Middle frontal gyrus (tissue), 1 donor: ENCODE data around the gene WRAP53.

Experiments
- DNase-seq: peaks from one replicate; pipeline ENCODE4 v3.0.0-alpha.2; 2015; ENCODE audit warnings: low spot score; ENCODE audit errors: extremely low spot score

The WRAP53 gene

DNA sequence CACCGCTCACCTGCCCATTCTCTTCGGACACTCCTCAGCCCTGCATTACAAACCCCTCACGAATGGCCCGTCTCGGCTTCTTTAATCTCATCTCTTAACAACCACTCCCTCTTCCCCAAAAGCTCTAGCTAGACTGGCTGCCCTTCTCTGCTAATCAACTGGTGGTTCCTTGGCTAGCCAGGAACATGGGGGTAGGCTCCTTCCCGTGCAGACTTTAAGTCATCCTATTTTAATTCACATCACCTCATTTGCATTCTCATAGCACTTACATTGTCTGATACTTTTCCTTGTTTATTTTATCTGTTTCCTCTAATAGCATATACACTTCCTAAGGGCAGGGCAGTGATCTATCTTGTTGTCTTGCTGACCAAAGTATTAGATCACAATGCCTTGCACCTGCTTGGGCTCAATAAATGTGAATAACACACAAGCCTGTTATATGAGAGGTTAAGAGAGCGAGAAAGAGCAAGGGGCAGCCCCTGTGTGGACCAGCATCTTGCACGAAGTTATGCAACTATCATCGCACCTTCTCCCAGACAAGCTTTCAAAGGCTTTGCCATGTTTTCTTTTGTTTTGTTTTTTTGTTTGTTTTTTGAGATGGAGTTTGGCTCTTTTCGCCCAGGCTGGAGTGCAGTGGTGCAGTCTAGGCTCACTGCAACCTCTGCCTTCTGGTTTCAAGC is 10.7 kb upstream of the WRAP53 start:
- DNase-seq, result no peak

DNA sequence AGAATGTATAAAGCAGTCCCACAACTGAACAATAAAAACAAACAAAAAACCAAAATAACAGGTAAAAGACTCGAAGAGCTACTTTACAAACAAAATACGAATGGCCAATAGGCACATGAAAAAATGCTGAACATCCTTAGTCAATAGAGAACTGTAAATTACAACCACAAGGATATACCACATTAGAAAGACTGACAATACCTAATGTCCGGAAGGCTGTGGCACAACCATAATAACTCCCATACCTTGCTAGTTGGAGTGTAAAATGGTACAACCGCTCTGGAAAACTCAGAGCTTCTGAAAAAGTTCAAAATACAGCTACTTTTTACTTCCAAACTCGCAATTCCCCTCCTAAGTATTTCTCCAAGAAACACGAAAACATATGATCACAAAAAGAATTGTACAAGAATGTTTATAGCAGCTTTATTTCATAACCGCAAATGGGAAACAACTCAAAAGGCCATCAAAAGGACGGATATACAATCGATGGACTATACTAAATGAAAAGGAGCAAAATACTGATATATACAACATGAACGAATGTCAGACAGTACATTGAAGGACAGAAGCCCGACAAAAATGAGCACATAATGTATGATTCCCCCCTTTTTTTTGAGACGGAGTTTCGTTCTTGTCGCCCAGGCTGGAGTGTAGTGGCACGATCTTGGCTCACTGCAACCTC is 3.3 kb upstream of the WRAP53 start:
- DNase-seq, result no peak

DNA sequence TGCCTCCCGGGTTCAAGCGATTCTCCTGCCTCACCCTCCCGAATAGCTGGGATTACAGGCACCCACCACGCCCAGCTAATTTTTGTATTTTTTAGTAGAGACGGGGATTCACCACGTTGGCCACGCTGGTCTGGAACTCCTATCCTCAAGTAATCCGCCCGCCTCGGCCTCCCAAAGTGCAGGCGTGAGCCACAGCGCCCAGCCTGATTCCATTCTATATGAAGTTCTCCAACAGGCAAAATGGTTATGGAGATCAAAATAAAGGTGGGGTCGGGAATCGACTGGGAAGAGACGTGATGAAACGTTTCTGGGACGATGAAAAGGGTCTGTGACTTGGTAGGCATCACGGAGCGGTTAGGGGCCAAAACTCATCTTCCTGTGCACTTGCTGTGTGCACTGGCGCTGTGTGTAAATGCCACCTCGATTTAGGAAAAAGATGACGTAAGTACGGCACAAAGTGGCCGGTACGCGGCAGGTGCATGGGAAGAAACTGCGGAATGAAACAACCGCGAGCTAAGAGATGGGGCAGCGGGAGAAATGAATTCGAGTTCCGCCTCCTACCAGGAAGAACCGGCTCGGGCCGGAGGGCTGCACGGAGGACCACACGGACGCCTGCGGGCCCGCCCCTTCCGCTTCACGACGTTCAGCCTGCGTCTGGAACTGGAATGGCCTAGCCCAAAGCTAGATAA is 2.6 kb upstream of the WRAP53 start:
- peak; percentile 92 for DNase-seq

DNA sequence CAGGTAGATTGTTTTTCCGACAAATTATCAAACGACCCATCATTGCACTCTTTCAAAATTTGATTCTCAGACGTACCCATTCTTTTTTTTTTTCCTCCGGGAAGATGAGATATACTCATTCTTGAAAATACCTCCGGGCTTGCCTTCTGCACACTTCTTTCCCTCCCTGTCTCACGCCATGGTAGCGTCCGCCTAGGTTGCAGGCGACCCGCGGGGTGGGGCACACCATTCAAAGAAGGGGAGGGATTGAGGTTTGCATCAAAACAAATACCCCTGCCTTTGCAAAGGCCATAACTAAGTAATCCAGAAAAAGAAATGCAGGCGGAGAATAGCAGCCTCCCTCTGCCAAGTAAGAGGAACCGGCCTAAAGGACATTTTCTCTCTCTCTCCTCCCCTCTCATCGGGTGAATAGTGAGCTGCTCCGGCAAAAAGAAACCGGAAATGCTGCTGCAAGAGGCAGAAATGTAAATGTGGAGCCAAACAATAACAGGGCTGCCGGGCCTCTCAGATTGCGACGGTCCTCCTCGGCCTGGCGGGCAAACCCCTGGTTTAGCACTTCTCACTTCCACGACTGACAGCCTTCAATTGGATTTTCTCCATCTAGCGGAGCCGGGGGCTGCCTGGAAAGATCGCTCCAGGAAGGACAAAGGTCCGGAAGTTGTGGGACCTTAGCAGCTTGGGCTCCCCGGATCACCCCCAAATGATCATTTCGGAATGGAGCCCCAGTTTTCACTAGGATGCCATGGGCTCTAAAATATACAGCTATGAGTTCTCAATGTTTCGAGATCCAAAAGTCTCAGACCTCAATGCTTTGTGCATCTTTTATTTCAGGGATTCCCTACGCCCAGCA is 1.8 kb upstream of the WRAP53 start:
- peak; percentile 76 for DNase-seq

DNA sequence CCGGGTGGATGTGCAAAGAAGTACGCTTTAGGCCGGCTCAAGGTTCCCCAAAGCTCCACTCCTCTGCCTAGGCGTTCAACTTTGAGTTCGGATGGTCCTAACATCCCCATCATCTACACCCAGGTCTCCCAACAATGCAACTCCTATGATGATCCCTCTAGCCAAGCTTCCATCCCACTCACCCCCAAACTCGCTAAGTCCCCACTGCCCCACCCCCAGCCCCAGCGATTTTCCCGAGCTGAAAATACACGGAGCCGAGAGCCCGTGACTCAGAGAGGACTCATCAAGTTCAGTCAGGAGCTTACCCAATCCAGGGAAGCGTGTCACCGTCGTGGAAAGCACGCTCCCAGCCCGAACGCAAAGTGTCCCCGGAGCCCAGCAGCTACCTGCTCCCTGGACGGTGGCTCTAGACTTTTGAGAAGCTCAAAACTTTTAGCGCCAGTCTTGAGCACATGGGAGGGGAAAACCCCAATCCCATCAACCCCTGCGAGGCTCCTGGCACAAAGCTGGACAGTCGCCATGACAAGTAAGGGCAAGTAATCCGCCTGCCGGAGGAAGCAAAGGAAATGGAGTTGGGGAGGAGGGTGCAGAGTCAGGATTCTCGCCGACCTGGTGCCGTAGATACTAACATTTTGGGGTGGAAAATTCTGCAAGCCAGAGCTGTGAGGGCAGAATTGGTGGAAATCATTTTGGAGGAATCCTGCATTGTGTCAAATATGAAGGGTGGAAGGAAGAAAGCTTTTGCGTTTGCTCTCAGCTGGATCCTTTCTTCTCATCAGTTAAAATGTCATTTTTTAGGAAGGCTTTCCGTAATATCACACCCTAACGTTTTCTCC is 987 bp upstream of the WRAP53 start, which contains the start of gene TP53:
Gene TP53, minus strand, starts transcription at position 419 of the 836 bp plus-strand sequence. CDS start 10,896 bp downstream, outside the sequence.
- peak; percentile 91 for DNase-seq

DNA sequence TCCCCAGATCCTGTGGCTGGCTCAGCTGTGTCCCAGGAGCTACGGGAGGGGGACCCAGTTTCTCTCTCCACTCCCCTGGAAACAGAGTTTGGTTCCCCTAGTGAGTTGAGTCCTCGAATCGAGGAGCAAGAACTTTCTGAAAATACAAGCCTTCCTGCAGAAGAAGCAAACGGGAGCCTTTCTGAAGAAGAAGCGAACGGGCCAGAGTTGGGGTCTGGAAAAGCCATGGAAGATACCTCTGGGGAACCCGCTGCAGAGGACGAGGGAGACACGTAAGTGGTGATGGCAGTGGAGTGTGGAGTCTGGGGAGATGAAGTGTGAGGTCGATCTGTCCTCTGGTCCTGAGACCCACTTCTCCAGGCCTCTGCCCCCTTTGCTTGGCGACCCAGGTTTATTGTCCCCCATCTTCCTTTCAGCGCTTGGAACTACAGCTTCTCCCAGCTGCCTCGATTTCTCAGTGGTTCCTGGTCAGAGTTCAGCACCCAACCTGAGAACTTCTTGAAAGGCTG is 585 bp downstream of the WRAP53 start:
- no peak for DNase-seq

DNA sequence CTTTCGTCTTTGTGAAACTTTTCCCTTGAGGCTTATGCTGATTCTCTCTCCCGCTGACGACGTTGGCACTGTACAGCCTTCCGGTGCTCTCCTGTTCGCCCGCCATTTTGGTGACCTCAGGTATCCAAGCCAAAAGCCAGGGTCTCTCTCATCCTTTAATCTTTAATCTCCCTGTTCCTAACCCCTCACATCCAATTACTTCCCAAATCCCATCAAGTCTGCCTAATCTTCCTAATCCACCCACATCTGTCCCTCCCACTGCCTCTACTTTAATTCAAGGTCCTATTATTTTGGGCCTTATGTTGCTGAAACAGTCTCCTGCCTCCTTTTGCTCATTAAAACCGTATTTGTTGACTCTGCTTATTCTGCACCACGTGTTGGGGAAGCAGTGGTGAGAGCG is 7.3 kb downstream of the WRAP53 start:
- DNase-seq, result no peak

DNA sequence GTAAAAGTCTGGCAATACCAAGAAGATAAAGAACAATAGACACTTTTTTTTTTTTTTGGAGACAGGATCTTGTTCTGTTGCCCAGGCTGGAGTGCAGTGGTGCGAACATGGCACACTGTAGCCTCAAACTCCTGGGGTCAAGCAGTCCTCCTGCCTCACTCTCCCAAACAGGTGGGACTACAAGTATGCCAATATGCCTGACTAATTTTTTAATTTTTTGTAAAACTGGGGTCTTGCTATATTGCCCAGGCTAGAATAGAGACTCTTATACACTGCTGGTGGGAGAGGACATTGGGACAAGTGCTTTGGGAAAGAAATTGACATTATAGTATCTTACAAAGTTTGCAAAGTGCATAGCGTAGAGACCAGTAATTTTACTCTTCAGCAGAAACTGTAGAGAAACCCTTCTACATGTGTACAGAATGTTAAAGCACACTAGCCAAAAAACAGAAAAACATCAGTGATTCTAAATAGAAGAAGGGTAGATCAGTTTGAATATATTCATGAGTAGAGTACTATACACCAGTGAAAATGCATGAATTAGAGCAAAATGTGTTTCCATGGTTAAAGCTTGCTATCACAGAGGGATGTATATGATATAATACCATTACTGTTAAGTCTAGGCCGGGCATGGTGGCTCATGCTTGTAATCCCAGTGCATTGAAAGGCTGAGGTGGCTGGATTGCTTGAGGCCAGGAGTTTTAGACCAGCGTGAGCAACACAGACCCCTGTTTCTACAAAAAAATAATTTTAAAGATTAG is 9.7 kb downstream of the WRAP53 start:
- DNase-seq, result no peak

DNA sequence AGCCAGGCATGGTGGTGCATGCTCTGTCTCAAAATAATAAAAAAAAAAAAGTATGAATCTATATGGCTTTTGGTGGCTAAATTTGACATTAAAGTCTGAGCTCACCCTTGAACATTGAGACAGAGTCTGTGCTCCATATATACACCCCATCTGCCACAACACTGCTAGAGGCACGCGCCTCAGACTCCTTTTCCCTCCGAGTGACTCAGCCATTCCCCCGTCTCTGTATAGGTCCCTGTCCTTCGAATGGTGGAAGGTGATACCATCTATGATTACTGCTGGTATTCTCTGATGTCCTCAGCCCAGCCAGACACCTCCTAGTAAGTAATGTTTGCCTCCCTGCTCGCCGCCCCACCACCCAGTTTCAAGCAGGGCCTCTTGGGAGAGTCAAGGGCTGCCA is 12.2 kb downstream of the WRAP53 start:
- no peak for DNase-seq

DNA sequence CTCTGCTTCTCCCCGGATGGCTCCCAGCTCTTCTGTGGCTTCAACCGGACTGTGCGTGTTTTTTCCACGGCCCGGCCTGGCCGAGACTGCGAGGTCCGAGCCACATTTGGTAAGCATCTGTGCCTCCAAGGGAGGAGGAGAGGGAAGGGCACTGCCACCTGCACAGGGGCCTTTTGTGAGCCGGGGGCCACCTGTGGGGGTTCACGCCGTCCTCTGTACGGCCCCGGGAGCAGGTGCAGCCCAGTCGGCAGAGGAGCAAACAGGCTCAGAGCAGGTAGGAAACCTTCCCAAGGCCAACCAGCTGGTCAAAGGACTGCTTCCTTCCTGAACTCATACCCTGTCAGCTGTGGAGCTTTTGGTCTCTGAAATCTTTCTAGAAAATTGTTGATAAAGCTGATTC is 13.4 kb downstream of the WRAP53 start:
- DNase-seq, result no peak

DNA sequence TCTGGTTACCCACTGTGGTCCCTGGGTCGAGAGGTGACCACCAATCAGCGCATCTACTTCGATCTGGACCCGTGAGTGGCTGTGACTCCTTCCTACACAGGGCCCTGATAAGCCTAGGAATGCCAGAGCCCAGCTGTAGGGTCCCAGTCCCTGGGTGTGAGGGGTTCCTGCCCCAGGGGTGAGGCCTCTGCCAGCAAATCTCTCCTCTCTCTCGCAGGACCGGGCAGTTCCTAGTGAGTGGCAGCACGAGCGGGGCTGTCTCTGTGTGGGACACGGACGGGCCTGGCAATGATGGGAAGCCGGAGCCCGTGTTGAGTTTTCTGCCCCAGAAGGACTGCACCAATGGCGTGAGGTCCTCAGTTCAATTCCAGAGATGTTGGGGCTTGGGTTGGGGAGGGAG is 14.5 kb downstream of the WRAP53 start:
- no peak for DNase-seq

DNA sequence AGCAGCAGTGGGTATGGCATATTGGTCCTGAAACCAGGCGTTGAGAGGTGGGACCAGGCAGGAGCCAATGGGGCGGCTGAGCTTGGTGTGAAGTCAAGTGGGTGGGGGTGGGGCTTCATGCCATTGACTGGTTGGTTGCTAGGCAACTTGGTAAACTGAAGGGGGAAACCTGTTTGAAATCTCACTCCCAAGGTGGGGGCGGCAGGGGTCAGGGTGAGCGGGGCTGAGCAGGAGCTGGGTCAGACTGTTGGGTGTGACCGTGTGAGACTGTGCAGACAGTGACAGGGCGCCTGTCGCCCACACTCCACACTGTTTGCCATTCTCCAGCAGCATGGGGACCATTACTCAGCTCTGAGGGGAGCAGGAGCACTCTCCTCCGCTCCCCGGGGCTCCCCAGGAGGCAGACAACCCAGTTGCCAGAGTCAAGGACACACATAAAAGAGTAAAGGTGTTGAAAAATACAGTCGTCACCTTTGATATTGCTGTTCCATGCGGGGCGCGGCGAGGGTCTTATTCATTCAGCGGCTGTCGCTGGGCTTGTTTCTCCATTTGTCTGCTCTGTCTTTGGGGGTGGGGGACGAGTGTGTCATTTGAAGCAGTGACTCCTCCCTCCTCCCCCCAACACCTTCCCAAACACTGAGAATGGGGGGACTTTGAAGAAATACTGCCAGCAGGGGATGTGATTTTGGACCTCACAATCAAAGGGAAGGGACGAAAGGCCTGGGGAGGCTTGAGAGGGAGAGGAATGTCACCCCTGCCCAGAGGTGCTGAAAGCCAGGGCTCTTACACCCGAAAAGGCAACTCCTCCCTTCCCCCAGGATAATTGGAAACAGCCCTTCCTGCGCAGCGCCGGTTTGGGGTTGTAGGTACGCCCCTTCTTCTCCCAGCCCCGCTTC is 15.6 kb downstream of the WRAP53 start:
- DNase-seq, result no peak

DNA sequence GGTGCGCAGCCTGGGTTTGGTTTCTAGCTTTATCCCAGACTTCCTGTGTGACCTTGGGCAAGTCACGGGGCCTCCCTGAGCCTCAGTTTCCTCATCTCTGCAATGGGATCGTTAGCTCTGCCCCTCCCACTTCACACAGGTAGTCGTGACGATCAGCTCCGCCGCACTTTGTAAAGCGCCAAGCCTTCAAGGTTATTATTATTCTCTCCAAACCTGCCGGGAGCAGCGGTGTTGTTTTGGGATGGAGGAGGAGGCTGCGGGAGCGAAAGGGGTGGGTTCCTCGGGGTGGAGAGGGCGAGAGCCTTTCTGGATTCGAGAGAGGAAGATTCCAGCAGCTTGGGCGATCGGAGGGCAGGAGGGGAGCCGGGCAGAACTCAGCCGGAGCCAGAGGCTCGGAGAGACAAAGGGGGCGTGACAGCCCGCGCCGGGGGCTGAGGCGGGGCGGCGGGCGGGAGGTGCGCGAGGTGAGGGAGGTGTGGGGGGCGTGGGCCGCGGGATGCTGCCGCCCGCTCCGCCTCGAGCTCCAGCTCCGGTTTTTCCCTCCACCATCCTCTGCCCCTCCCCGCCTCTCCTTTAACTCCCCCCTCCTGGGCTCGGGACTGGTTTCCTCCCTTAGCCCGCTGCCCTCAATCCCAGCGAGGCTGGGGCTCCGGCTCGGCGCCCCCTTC is 16.5 kb downstream of the WRAP53 start, which contains the start of gene EFNB3:
Gene EFNB3, plus strand, starts transcription at position 602 of the 668 bp plus-strand sequence. CDS start 397 bp downstream, outside the sequence.
- DNase-seq, result no peak

DNA sequence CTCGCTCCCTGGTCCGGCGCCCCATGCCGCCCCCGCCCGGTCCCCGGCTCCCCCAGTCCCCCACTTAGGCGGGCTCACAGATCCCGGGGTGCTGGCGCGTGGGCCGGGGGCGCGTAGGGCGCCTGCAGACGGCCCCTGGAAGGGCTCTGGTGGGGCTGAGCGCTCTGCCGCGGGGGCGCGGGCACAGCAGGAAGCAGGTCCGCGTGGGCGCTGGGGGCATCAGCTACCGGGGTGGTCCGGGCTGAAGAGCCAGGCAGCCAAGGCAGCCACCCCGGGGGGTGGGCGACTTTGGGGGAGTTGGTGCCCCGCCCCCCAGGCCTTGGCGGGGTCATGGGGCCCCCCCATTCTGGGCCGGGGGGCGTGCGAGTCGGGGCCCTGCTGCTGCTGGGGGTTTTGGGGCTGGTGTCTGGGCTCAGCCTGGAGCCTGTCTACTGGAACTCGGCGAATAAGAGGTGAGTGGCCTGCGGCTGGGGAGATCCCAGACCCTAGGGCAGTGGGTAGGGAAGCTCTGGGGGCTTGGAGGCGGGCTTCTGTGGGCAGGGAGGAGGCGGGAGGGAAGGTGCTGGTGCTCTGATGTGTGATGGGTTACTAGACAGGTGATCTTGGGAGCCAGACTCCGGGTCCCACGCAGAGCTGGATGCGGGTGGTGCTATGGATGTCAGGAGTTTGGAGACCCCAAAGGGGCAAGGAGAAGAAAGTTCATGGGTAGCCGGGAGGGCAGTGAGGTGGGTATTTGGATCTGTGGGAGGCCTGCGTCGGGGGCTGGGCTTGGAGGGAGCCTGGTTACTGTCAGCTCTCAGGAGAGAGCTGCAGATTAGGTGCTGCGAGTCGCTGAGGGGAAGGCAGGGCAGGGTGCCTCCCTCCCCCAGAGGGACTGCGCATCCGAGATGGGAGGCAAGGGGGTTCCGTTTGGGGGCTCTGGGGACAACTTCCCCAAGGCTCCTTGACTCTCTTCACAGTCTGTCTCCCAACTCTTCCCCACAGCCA is 17.3 kb downstream of the WRAP53 start:
- DNase-seq, result no peak

DNA sequence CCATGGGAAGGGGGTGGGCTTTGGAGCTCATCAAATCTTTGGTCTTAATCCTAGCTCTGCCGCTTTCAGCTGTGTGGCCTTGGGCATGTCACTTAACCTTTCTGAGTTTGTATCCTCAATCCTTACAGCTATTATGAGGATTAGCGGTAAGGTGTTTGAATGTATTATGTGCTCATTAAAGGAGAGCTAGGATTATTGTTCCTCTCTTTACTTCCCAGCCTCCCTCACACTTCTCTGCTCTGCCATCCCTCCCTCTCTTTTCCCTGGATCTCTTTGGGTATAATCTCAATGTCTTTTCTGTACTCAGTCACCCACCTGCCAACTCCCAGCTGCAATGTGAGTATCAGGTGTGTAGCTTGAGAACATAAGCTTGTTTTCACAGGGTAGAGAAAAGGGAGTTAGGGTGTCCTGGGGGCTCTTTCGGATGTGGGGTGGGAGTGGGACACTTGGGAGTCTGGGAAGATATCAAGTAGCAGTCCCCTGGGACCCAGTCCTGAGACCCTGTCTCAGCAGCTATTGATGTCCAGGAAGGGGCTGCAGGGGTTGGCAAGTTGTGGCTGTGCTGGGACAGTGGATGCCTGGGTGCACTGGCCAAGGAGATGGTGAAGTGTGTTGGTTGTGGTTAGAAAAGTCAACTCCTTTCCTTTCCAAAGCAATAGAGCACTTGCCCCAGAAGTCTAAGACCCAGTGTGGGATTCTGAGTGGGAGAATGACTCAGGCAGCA is 18.5 kb downstream of the WRAP53 start:
- no peak for DNase-seq

DNA sequence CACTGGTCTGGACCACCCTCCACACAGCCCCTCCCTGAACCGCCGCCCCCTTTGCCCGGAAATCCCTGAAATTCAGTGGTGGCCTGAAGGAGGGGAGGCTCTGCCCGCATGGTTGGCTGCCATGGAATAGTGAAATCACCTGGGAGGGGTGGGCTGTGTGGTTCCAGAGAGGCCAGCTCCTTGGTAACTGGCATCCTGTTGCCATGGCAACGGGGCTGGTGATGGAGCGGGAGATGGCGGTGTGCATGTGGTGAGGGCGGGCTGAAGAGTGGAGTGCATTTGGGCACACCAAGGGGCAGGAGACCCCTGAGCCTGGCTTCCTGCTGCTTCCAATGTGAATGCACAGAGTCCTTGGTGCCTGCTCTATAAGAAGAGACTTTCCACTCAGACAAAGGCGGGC is 19.2 kb downstream of the WRAP53 start:
- no peak for DNase-seq
